Activated gamma-delta T cell treated with Interleukin-2 at 50 U/mL for 16 hours (primary cell): Measurements from ENCODE around the gene ALG5.

ENCODE experiments used
- DNase-seq: peaks from one replicate; pipeline ENCODE4 v3.0.0-alpha.2; 2020

ALG5 gene

DNA sequence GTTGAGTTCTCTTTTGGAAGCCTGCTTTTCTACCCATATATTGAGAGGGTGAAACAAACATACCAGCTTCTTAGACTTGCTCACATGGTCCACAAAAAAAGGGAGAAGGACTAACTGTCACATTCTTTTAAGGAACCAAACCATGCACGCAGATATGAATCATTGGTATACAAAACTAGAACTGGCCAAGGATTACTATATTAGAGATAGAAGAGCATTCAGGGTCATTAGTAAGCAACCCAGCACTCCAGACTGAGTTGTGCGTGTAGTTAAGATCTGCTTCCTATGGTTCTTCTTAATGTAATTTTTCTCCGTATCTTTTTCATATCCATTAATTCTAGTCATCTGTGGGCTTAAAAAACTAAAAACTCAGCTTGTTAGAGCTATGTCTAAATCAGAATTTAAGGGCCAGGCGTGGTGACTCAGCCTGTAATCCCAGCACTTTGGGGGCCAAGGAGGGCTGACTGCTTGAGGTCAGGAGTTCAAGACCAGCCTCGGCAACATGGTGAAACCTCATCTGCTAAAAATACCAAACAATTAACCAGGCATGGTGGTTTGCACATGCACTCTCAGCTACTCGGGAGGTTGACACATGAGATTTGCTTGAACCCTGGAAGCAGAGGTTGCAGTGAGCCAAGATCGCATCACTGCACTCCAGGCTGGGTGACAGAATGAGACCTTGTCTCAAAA, 19.6 kb downstream of the ALG5 start:
- no peak for DNase-seq

DNA sequence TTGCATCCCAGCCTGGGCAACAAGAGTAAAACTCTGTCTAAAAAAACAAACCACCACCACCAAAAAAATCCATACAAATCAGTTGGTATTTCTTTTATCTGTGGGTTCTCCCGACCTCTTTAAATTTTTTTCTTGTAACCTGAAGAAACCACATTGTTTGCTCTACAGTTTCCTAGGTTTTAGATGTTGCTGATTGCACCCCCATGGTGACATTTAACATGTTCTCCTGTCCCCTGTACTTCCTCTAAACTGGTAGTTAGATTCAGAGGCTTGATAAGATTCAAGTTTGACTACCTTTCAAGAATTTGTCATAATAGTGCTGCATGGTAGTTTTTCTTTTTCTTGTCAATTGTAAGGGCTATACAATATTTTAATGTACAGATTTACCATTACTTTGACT, 24.0 kb downstream of the ALG5 start:
- DNase-seq = no peak

DNA sequence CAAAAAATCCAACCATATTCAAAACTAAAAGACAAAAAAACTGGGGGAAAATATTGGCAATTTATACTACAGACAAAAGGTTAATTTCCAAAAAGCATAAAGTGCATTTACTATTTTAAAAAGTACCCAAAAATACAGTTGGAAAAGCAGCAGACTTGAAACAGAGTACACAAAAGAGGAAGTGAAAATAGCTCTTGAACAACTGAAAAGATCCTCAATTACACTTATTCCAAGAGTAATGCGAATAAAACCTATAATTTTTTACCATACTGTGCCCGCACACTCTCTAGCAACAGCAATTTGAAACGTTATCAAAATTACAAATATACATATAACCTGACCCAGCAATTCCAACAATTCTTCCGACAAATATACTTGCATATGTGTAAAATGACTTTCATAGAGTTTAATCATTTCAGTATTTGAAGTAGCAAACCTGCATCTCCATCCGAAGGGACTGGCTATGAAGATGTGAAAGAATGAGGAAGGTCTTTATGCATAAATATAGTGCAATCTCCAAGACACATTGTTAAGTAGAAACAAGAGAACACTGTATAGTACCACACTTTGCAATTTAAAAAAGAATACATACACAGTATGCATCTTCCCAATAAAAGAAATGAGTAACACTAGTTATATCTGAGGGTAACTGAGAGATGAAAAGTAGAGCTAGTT, 25.4 kb downstream of the ALG5 start:
- DNase-seq = no peak

DNA sequence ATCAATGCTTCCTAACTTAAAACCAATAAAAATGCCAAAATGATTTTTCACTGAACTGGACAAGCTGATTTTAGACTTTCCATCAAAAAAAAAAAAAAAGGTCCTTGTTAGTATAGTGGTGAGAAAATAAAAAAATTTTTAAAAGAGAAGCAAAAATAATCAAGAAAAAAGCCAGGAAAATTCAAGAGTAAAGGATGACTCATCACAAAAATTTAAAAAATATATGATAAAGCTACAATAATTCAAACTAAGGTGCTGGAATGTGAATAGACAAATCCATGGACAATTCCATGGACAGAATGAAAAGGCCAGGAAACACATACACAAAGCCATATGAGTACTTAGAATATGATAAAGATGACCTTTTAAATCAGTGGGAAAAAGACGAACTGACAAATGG, 26.1 kb downstream of the ALG5 start:
- no peak for DNase-seq

DNA sequence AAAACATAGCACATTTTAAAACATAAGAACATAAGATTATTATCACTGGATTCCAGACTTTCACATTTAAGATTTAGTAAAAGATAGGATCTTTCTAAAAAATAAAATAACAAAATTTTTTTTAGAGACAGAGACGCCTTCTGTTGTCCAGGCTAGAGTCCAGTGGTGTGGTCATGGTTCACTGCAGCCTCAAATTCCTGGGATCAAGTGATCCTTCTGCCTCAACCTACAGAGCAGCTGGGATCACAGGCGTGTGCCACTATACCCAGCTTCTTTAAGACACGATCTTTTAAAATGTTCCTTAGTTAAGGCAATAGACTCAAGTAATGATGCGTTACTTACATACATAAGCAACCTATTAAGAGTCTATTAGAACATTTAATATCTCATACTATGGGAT, 32.7 kb downstream of the ALG5 start:
- DNase-seq = no peak

DNA sequence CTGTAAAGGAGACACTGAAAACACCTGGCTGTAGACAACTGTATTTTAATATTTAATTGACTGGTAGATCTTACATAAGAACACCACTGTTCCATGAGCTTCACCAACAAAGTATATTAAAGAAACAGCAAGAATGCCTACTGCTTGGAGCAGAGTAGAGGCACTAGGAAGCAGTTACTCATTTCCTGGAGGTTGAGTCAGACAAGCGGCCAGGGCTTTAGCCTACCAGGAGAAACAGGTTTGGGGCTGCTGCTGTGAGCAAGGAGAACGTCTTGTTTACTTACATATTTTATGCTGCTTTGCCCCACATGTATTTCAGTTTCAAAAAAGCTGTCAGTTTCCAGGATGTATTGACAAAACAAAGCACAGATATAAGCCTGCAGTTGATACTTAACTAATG, 33.4 kb downstream of the ALG5 start:
- no peak for DNase-seq

DNA sequence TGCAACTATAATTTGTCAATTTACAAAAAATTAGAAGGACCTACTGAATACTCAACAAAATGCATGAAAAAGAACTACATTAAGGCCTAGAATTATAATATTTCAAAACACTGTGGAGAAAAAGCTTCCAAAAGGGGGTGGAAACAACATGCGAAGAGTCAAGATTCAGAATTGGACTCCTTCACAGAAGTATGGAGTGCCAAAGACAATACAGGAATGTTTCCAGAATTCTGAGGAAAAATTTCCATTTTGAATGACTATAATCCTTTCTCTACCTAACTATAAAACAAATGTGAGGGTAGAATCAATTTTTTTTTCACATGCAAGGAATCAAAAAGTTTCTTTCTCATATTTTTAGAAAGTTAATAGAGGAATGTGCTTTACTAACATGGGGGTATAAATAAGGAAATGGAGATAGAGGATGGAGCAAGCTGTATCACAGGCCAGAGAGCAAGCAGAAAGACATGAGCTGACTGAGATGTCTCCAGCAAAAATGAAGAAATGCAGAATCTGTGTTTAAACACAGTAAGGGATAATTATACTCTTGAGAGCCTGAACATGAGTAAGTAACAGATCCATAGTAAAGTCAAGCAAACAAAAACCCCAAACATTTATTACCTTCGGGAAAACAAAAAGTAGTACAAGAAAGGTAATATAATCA, 39.6 kb downstream of the ALG5 start:
- no peak for DNase-seq

DNA sequence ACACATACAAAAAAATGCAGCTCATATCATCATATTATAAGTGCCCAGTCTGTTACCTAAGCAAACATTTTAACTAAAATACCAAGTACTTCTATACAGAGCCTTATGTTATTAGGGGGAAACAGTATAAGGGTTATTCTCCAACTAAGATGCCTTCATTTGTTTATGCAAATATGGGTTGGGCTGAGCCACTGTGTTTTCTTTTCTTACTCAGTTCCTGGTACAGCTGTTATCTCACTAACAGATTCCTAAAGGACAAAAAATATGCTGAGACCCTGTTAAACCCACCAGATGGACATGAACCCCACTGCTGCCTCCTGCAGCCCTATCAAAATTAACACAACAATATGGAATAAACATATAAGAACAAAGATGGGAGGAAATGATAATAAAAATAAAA, 44.6 kb downstream of the ALG5 start:
- no peak for DNase-seq

DNA sequence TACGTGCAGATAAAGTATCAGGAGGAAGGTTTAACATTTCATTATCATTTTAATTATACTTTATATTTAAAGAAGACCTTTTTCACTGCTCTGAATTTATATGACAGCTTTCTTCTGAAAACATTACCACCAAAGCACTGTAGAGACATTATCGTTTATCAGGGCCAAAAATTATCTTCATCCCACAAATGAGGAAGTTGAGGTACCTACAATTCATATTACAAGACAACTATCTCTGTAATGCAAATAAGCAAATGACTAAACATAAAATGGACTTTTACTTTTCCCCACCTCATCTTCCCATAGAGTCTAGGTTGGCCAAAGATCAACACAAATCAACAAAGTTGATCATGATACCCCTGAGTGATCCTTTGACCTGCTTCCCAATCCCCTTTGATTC, 48.2 kb downstream of the ALG5 start:
- DNase-seq = no peak

DNA sequence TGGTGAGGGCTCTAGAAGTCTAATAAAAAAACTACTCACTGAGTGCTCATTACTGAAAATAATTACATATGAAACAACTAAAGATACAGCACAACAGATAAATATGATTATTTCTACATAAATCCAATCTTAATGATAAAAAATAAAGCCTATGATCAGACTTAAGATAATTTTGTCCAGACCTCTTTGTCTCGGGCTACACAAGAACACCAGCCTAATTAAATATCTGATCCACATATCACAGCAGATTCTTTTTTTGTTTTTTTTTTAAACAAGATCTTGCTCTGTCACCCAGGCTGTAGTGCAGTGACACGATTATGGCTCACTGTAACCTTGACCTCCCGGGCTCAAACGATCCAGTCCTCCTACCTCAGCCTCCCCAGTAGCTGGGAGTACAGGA, 48.8 kb downstream of the ALG5 start:
- no peak for DNase-seq

DNA sequence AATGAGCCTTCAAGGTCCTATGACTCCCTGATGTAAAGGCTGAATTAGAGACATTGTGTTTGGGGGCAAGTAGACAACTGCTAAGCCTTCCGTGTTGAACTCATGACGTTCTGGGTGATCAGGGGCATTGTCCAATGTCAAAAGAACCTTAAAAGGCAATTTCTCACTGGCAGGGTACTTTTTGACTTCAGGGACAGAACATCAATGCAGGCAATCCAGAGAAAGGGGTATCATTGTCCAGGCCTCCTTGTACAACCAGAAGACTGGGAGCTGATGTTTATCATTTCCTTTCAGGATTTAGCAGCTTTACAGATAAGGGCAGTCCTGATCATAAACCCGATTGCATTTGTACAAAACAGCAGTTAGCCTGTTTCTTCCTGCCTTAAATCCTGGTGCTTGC, 54.1 kb downstream of the ALG5 start:
- DNase-seq = no peak

DNA sequence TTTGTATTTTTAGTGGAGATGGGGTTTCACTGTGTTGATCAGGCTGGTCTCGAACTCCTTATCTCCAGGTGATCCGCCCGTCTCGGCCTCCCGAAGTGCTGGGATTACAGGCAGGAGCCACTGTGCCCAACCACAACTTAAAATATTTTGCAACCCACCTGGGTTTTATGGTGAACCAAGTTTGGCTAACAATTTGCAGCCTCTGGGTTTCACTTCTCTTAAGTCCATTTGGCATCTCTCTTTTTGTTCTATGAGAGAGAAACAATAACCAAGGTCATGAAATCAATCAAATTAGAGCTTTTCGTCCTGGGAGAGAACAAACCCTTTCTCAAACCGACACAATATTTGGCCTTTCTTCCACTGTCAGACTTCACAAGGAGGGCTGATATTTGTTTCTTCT, 73.5 kb downstream of the ALG5 start:
- no peak for DNase-seq

DNA sequence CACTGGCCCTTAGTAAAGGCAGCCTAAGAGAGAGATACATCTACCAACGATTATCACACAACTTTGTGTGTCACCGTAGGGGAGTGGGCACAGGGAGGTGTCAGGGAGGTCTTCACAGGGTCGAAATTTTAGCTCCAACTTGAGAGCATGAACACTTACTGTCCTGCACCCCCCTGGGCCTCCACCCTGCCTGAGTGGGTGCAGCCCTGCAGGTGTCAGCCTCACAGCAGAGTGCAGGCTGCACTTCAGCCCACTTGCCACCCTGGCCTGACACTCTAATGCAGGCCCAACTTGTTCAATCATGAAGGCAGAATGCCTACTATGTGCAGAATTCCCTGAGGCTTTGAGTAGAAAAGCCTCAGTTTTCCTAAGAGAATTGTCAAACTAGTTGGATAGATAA, 75.1 kb downstream of the ALG5 start:
- no peak for DNase-seq

DNA sequence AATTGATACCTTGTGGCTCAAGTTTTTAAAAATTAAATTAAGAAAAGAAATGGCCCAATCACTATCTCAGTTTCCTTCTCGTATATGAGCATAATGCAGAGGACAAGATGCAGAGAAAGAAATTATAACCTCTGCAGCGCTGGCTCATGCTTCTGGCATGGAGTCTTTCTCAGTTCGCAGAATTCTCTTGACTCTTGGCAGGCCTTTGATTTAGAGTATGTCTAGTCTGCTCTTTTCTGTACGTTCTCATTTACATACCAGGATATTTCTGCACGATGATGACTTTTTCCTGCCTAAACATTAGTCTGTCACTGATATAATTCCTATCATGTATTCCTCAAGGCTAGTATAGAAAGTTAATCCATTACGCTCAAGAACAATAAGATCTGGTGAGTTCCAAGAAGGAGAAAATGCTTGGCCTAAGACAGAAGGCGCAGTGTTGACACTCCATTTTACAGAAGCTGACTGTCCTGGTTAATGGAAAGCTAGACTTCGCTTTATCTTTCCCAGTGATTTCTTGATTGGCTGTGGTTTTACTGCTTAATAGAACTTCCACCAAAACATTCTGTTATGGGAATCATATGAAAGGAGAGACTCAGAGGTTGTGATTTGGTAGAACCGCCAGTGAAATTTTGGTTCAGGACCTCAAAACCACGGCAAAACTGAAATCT, 77.4 kb downstream of the ALG5 start:
- DNase-seq = no peak

DNA sequence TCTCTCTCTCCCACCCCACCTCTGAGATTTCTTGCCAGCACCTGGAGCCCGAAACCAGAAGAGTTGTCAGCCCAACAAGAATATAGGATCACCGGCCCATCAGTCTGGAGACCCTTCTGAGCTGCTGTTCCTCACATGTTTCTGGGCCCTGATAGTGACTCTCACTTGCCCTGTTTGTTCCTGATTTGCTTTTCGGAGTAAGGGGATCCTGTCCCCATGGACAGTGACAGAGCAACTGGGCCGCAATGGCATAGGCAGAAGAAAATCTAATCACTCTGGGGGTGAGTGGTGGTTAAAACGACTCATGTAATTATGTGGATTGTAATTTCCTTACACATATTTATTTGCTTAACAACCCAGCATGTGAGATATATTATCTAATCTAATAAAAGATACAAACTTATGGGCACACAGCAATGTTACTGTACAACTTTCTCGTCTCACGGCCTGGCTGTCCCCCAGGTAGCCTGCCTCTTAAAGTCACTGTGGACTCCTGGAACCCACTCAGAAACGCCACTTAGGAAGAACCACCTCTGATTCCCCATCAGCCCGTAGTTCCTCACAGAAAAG, 78.4 kb downstream of the ALG5 start:
- DNase-seq = no peak

DNA sequence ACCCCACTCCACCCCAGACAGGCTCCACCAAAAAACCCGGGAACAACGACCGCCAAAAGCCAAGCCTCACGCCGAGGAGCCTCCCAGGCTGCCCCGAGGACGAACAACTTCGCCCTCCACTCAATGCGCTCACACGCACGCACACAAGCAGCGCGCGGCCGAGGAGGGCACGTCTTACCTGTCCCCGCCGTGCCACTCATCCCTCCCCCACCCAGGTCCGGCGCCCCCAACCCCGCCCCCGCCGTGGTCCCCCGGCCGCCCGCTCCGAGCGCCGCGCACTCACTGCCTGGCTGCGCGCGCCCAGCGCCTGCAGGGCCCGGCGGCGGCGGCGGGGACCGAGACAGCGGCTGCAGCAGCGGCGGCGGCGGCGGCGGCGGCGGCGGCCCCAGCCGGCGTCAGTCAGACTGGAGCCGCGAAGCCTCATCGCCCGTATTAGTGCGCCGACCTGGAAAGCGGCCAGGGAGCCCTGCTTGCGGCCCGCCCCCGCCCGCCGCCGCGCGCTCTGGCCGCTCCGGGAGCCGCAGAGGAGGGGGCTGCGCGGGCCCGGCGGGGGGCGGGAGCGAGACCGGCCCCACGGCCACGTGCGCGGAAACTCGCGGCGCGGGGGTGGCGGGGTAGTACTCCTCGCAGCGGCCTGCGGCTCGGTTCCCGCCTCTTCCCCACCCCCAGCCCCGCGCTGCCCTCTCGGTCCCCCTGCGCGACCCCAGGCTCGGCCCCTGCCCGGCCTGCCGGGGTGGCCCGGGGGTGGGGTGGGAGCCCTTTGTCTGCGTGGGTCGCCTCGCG, 79.1 kb downstream of the ALG5 start, which contains the start of gene SMAD9:
SMAD9 (minus strand) TSS at position 406 of the 783 bp plus-strand sequence. CDS start 40,549 bp downstream, outside the sequence.
- DNase-seq = no peak

DNA sequence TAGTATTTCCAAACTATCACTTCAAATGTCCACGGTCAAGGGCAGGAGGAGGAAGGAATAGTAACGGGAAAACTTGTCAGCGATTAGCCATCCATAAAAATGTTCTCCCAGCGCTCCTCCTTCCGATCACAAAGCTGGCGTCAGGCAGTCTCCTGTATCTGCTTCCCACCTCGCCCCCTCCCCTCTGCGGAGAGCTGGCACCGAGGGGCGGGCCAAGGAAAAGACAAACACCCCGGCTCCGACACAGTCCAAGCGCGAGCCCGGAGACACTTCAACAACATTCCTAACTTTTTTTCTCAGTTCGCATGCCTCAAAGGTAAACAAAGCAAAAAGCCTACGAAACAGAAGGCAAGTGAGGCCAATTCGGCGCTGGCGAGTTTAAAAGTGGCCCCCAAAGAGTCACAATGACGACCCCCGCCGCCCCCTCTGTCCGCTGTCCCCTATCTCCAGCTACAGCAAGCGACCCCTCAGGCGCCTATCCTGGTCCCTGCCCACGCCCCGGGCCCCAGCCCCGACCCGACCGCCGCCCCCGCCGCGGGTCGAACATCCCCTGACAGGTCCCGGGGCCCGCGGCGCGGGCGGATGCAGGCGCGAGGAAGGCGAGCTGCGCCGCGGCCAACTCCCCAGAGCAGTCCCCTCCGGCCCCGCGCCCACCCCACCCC, 79.8 kb downstream of the ALG5 start:
- DNase-seq = no peak

DNA sequence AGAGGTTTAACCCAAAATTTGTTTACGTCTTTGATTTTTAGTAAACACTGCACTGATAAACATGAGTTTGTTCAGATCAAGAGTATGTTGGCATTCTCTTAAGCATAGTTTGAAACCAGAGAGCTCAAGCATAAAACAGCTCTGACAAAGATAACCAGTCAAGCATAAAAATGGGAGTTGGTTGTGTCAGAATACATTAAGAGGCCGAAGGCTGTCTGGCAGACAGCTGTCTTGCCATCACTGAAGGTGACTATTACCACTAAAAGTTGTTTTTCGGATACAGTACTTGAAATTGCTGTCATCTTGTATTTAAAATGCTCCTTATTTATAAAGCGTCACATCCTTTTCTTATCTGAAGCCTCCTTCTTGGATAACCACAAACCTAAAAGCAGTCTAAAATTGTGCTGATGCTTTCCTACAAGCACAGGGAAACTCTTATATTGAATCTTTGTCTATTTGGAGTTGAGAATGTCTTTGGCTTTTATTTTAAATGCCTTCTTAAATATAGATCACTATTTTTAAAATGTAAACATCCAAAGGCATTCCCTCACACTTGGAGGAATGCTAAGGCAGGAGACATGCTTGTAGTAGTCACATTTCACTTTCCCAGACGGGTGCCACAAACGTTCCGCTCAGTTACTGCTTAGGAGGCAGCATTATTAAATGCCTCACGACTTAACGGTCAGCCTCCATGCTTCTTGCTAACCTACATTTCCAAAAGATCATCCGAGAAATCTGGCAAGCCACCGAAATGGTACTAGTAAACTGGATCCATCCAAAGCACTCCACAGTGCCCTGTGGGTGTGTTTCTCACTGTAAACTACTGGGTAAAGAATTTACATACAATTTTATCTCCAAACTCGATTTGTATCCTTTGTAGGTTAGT, 80.7 kb downstream of the ALG5 start:
- DNase-seq = no peak

DNA sequence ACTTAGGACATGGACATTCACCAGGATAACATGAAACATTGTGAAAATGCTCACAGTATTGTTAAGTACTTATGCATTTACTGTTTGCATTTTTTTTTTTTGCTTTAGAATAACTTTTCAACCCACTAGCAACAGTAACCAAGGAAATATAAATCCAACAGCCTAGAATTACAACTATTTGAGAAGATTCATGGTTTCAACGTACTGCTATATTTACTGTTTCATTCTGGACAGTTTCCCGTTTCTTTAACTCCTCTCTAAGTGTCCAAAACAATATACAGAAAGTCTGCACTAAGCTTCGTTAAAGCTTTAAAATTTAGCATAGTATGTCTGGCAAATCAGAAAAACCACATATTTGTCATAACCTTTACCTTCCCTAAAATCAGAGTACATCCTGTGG, 81.8 kb downstream of the ALG5 start:
- no peak for DNase-seq

DNA sequence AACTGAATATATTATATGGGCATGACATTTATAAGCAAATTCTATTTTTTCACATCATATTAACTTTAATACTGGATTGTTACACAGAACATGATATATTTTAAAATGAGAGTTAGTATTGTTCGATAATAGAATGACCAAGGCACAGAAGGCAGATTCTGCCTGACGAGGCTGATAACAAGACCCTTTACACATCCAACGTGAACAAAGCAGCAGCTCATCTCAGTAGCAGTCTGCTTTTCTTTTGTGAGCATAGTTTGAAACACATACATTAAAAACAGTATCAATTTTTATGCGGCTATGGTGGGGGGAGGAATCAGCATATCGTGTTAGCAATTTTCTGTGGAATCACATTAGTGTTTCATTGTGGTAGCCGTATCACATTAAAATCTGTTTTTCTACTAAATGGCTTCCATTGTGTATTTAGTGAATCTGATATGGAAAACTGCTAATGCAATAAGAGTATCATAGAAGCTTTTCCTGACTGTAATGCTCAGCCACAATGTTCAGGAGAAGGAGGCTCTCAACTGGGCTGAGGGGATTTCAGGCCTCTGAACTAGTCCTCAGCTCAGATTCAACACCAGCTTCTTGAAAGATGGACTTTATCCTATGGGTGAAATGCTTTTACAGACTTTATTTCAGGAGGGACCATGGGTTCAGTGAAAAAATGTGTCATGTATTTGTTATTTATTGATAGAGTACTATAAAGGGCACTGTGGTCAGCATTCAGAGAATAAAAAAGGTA, 83.1 kb downstream of the ALG5 start:
- DNase-seq = no peak
